Measurements from ENCODE around the gene DRG2.

- no peak for TF ChIP-seq POLR2A (IDR thresholded peaks at IDR 0.05)
- no peak for TF ChIP-seq CTCF (IDR thresholded peaks at IDR 0.05 in 4 of 5, conservative IDR thresholded peaks at IDR 0.05 in 1 of 5)
Observed at GRCh38 chr17:18044609-18045008, 43.1 kb upstream of the DRG2 start.

Data from gastrocnemius medialis (tissue), 4 donors.